HepG2 (cell line): Measurements from ENCODE around the gene KCNAB1. TPM values are rescaled to one million over a fixed set of nuclear protein-coding genes. Genes with fewer than 3 reads are reported as not detected.

Experiments used
- ATAC-seq: fragments of 200-7000 bp; cut with Tn5 transposase; 3 replicates; pipeline ENCODE4 v1.9.1; 2020; ENCODE audit warnings: mild to moderate bottlenecking, moderate library complexity
- BruUV-seq: library from RNA; stranded (reverse); fragments of 400-500 nt; replicated peaks from 2 replicates; lab custom pipeline; 2021; lab: Mats Ljungman, UMichigan
- CTCF ChIA-PET: fragments of 300-600 bp; formaldehyde crosslinking; extraction: SDS; loops from one replicate; lab custom pipeline; 2021; ENCODE audit warnings: low total read pairs, inconsistent platforms, low intra/inter-chr PET ratio; lab: Yijun Ruan, JAX
- POLR2A ChIA-PET: fragments of 350-600 bp; sonication (Branson Sonifier 250); formaldehyde crosslinking; loops from one replicate; lab custom pipeline; 2020; ENCODE audit warnings: antibody characterized with exemption, inconsistent platforms; lab: Yijun Ruan, JAX
- DNase-seq: peaks from one replicate; pipeline ENCODE4 v3.0.0-alpha.2; 2015; ENCODE audit warnings: low spot score
- FAIRE-seq: peaks from 3 replicates; lab custom pipeline; 2011; peaks lifted over from hg19 to GRCh38; lab: Jason Lieb, UNC
- H2AFZ ChIP-seq: one replicate; pipeline ENCODE4 v1.6.1; 2011; ENCODE audit warnings: low read length, inconsistent platforms
- H3K27ac ChIP-seq: fragments of 300-600 bp; 3 replicates; pipeline ENCODE4 v1.8.0; 2011; ENCODE audit warnings: mixed run types, mild to moderate bottlenecking, mixed read lengths, low read length, inconsistent platforms; ENCODE audit not compliant: insufficient read depth; ENCODE audit errors: extremely low read length
- H3K27me3 ChIP-seq, 2 experiments: fragments of 200-600 bp in 1 of 2; 2 replicates in 1 of 2; 3 replicates in 1 of 2; pipeline versions ENCODE4 v1.6.0 to v1.8.0; 2011; ENCODE audit warnings: low read length in 2 of 2, mild to moderate bottlenecking in 2 of 2, moderate library complexity in 2 of 2, inconsistent platforms in 1 of 2; ENCODE audit not compliant: insufficient read depth in 2 of 2, control insufficient read depth in 1 of 2
- H3K36me3 ChIP-seq, 2 experiments: fragments of 200-600 bp in 1 of 2; replicated peaks in 1 of 2; 2 replicates in 1 of 2; 3 replicates in 1 of 2; pipeline versions ENCODE4 v1.5.1 to v1.8.0; 2011; ENCODE audit warnings: low read length in 2 of 2, inconsistent platforms in 1 of 2; ENCODE audit not compliant: insufficient read depth in 2 of 2, control insufficient read depth in 1 of 2
- H3K4me1 ChIP-seq: 2 replicates; pipeline ENCODE4 v1.5.1; 2012; ENCODE audit warnings: low read length, inconsistent platforms; ENCODE audit not compliant: insufficient read depth
- H3K4me2 ChIP-seq: 2 replicates; pipeline ENCODE4 v1.6.0; 2011; ENCODE audit warnings: low read depth, low read length, inconsistent platforms
- H3K4me3 ChIP-seq, 3 experiments: fragments of 200-600 bp in 1 of 3; sonication (generic), shearing (Covaris generic) in 1 of 3; replicated peaks in 1 of 3; 2 replicates each; pipeline ENCODE4 v1.5.1; 2011 to 2016; ENCODE audit warnings: low read length in 3 of 3, inconsistent platforms in 2 of 3, low read depth in 2 of 3, mild to moderate bottlenecking in 2 of 3, control low read depth in 1 of 3, mixed read lengths in 1 of 3; ENCODE audit not compliant: insufficient read depth in 1 of 3
- H3K79me2 ChIP-seq: one replicate; pipeline ENCODE4 v1.6.1; 2011; ENCODE audit warnings: low read length, inconsistent platforms; ENCODE audit not compliant: insufficient read depth
- H3K9ac ChIP-seq: 2 replicates; pipeline ENCODE4 v1.6.0; 2011; ENCODE audit warnings: mild to moderate bottlenecking, low read depth, low read length, inconsistent platforms; ENCODE audit not compliant: insufficient read depth
- H3K9me3 ChIP-seq: 2 replicates; pipeline ENCODE4 v1.5.1; 2012; ENCODE audit warnings: mild to moderate bottlenecking, low read length
- H4K20me1 ChIP-seq: 2 replicates; pipeline ENCODE4 v1.6.0; 2011; ENCODE audit warnings: inconsistent platforms, mild to moderate bottlenecking, low read length, moderate library complexity; ENCODE audit not compliant: insufficient read depth
- DPF2 ChIP-seq: sonication (generic); formaldehyde crosslinking; IDR thresholded peaks from 2 replicates; pipeline ENCODE4 v1.4.0; 2020; ENCODE audit warnings: mild to moderate bottlenecking, low read depth, missing genetic modification reagents, borderline replicate concordance
- FOXK1 ChIP-seq: sonication (generic); formaldehyde crosslinking; IDR thresholded peaks from 2 replicates; pipeline ENCODE4 v1.4.0; 2020; ENCODE audit warnings: low read depth, missing genetic modification reagents, borderline replicate concordance
- PRMT3 ChIP-seq: sonication (generic); formaldehyde crosslinking; IDR thresholded peaks from 2 replicates; pipeline ENCODE4 v1.8.1; 2022; ENCODE audit warnings: low read depth, mild to moderate bottlenecking, moderate library complexity, missing genetic modification reagents, borderline replicate concordance
- RBAK ChIP-seq: sonication (generic); formaldehyde crosslinking; IDR thresholded peaks from 2 replicates; pipeline ENCODE4 v1.5.1; 2020; ENCODE audit warnings: mild to moderate bottlenecking, missing genetic modification reagents
- RELA ChIP-seq: sonication (generic); formaldehyde crosslinking; IDR thresholded peaks from 2 replicates; pipeline ENCODE4 v1.4.0; 2020; ENCODE audit warnings: missing genetic modification reagents
- SKIL ChIP-seq: sonication (generic); formaldehyde crosslinking; IDR thresholded peaks from 2 replicates; pipeline ENCODE4 v1.8.0; 2022; ENCODE audit warnings: missing genetic modification reagents, mild to moderate bottlenecking, moderate library complexity, borderline replicate concordance
- SMARCC2 ChIP-seq: fragments of 450-650 bp; IDR thresholded peaks from 2 replicates; pipeline ENCODE4 v1.6.1; 2017; ENCODE audit warnings: antibody characterized with exemption, mild to moderate bottlenecking
- SRY ChIP-seq: sonication (generic); formaldehyde crosslinking; IDR thresholded peaks from 2 replicates; pipeline ENCODE4 v1.8.0; 2022; ENCODE audit warnings: mild to moderate bottlenecking, missing genetic modification reagents
- TARDBP ChIP-seq: sonication (generic); formaldehyde crosslinking; IDR thresholded peaks from 2 replicates; pipeline ENCODE4 v1.8.0; 2022; ENCODE audit warnings: mild to moderate bottlenecking, missing genetic modification reagents
- ZBTB44 ChIP-seq: sonication (generic); formaldehyde crosslinking; IDR thresholded peaks from 2 replicates; pipeline ENCODE4 v1.4.0; 2020; ENCODE audit warnings: missing genetic modification reagents
- ZBTB8A ChIP-seq: sonication (generic); formaldehyde crosslinking; IDR thresholded peaks from 2 replicates; pipeline ENCODE4 v1.4.0; 2020; ENCODE audit warnings: mild to moderate bottlenecking, low read depth, missing genetic modification reagents, borderline replicate concordance
- ZNF20 ChIP-seq: sonication (generic); formaldehyde crosslinking; IDR thresholded peaks from 2 replicates; pipeline ENCODE4 v1.4.0; 2020; ENCODE audit warnings: mild to moderate bottlenecking, moderate library complexity, missing genetic modification reagents
- ZNF839 ChIP-seq: sonication (generic); formaldehyde crosslinking; IDR thresholded peaks from 2 replicates; pipeline ENCODE4 v1.4.0; 2020; ENCODE audit warnings: missing genetic modification reagents, mild to moderate bottlenecking, borderline replicate concordance
- in situ Hi-C: cut with HindIII; loops from 2 replicates; pipeline ENCODE4 v1.10.0; 2017; ENCODE audit warnings: low pct_unique_long_range_greater_than_20kb; ENCODE audit not compliant: extremely low pct_ligation_motif_present
- intact Hi-C: fragments of 100-400 bp; cut with micrococcal nuclease; formaldehyde crosslinking; loops from one replicate; pipeline ENCODE4 v1.10.0; 2022; ENCODE audit not compliant: unreplicated experiment
- polyA plus RNA-seq, 8 experiments: library from polyadenylated mRNA; depleted of rRNA in 3 of 8; stranded (reverse) in 7 of 8; unstranded in 1 of 8; fragments of >200 nt; fragmentation: Illumina TruSeq in 4 of 8; extraction: Trizol in 4 of 8; gene quantifications; 2 replicates each; pipeline versions ENCODE4 v1.2.1 to v1.2.3, GENCODE V29; 2011 to 2016; ENCODE audit warnings: low read depth in 4 of 8, missing spikeins in 1 of 8, mixed read lengths in 1 of 8; ENCODE audit not compliant: insufficient read depth in 1 of 8
- total RNA-seq, 5 experiments: library from RNA; depleted of rRNA; stranded (reverse); fragments of >200 nt; fragmentation: Illumina TruSeq; extraction: Trizol; gene quantifications; 2 replicates each; pipeline ENCODE4 v1.2.3, GENCODE V29; 2016; ENCODE audit warnings: low read depth in 1 of 5
- TF ChIP-seq, protein P1 (sequence below): sonication (generic); formaldehyde crosslinking; conservative IDR thresholded peaks from 2 replicates; pipeline ENCODE4 v1.8.1; 2023; ENCODE audit warnings: missing genetic modification reagents
- TF ChIP-seq, protein P2 (sequence below): sonication (generic); formaldehyde crosslinking; IDR thresholded peaks from 2 replicates; pipeline ENCODE4 v1.4.0; 2020; ENCODE audit warnings: missing genetic modification reagents

The KCNAB1 gene
- total and polyA plus RNA-seq, 2 of the 13 experiments (the other 11 are each of a cell fraction or from before 2014, with no cell fraction given), result not detected

DNA sequence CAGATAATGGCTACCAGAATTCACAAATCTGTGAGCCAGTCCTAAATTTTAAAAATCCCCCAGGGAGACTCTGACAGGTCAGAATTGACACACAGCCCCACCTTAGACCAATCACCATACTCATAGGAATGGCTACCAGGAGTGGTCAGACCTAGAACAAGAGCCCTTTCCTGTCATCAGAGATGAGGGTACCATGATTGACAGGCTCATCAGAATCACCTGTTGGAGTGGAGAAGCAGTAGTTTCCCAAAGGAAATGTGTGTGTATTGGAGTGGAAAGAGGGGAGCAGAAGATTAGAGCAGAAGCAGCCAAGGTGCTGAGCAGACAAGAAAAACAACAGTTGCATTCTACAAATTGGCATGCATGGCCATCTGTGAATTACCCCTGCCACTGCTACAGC is 461.6 kb downstream of the KCNAB1 start:
- no peaks in the 10 kb centered on the region for H3K9me3 ChIP-seq
- CTCF ChIA-PET, result no interaction called here

More for the DNA sequence above, 461.6 kb downstream of the KCNAB1 start:
- no peak for FAIRE-seq
- Histone ChIP-seq H3K4me3 (no peak overlapping the region), H3K79me2 (no peaks in the 10 kb centered on the region), H3K9ac (no peak overlapping the region), H3K27me3 (no peaks in the 10 kb centered on the region)
- intact Hi-C loops, result no loop called here
- TF ChIP-seq SRY (no peak), RBAK (CRISPR knock-in tag) (no peak), SMARCC2 (no peak), PRMT3 (CRISPR knock-in tag) (no peak), TARDBP (CRISPR knock-in tag) (no peak), SKIL (CRISPR knock-in tag) (no peak), ZNF20 (CRISPR knock-in tag) (no peak), ZNF839 (CRISPR knock-in tag) (no peak), FOXK1 (CRISPR knock-in tag) (no peak), ZBTB8A (CRISPR knock-in tag) (no peak), ZBTB44 (CRISPR knock-in tag) (no peak), RELA (CRISPR knock-in tag) (no peak), DPF2 (CRISPR knock-in tag) (no peak)
- TF ChIP-seq, protein P1, sequence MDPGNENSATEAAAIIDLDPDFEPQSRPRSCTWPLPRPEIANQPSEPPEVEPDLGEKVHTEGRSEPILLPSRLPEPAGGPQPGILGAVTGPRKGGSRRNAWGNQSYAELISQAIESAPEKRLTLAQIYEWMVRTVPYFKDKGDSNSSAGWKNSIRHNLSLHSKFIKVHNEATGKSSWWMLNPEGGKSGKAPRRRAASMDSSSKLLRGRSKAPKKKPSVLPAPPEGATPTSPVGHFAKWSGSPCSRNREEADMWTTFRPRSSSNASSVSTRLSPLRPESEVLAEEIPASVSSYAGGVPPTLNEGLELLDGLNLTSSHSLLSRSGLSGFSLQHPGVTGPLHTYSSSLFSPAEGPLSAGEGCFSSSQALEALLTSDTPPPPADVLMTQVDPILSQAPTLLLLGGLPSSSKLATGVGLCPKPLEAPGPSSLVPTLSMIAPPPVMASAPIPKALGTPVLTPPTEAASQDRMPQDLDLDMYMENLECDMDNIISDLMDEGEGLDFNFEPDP (CRISPR knock-in tag), result no peak
- TF ChIP-seq, protein P2, sequence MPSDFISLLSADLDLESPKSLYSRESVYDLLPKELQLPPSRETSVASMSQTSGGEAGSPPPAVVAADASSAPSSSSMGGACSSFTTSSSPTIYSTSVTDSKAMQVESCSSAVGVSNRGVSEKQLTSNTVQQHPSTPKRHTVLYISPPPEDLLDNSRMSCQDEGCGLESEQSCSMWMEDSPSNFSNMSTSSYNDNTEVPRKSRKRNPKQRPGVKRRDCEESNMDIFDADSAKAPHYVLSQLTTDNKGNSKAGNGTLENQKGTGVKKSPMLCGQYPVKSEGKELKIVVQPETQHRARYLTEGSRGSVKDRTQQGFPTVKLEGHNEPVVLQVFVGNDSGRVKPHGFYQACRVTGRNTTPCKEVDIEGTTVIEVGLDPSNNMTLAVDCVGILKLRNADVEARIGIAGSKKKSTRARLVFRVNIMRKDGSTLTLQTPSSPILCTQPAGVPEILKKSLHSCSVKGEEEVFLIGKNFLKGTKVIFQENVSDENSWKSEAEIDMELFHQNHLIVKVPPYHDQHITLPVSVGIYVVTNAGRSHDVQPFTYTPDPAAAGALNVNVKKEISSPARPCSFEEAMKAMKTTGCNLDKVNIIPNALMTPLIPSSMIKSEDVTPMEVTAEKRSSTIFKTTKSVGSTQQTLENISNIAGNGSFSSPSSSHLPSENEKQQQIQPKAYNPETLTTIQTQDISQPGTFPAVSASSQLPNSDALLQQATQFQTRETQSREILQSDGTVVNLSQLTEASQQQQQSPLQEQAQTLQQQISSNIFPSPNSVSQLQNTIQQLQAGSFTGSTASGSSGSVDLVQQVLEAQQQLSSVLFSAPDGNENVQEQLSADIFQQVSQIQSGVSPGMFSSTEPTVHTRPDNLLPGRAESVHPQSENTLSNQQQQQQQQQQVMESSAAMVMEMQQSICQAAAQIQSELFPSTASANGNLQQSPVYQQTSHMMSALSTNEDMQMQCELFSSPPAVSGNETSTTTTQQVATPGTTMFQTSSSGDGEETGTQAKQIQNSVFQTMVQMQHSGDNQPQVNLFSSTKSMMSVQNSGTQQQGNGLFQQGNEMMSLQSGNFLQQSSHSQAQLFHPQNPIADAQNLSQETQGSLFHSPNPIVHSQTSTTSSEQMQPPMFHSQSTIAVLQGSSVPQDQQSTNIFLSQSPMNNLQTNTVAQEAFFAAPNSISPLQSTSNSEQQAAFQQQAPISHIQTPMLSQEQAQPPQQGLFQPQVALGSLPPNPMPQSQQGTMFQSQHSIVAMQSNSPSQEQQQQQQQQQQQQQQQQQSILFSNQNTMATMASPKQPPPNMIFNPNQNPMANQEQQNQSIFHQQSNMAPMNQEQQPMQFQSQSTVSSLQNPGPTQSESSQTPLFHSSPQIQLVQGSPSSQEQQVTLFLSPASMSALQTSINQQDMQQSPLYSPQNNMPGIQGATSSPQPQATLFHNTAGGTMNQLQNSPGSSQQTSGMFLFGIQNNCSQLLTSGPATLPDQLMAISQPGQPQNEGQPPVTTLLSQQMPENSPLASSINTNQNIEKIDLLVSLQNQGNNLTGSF (CRISPR knock-in tag), result no peak
- TF ChIP-seq, all 625 proteins: peak for 0
- Histone ChIP-seq H3K36me3 (no peaks in the 10 kb centered on the region), H3K27ac (no peak overlapping the region), H3K4me1 (peaks cover 6% of the 10 kb centered on the region; the same call in 1 of the 2 replicates), H3K4me2 (no peak overlapping the region), H4K20me1 (no peaks in the 10 kb centered on the region), H2AFZ (no peak overlapping the region)
- POLR2A ChIA-PET, result no interaction called here
- ATAC-seq (no peak), DNase-seq (no peak)
- no TSS peak for BruUV-seq
- in situ Hi-C loops, result no loop called here
